HG02970 (cell line): ENCODE results near the gene PDE4B.

Experiments
- ATAC-seq: cut with Tn5 transposase; IDR thresholded peaks from one replicate; pipeline ENCODE4 v1.9.1; 2021; ENCODE audit warnings: mild to moderate bottlenecking, moderate library complexity, moderate number of reproducible peaks; ENCODE audit not compliant: unreplicated experiment, low FRiP score

The PDE4B gene

GRCh38 chr1:65792669-65793358 is at the start of gene PDE4B:
Gene PDE4B (plus strand): TSS chr1:65792895.
- no peak for ATAC-seq

GRCh38 chr1:65744731-65745130 is 48.0 kb upstream of the PDE4B start:
- ATAC-seq, result no peak

GRCh38 chr1:65751961-65752360 is 40.7 kb upstream of the PDE4B start:
- ATAC-seq, result no peak

GRCh38 chr1:65756616-65757015 is 36.1 kb upstream of the PDE4B start:
- no peak for ATAC-seq

GRCh38 chr1:65757531-65757930 is 35.2 kb upstream of the PDE4B start:
- no peak for ATAC-seq

GRCh38 chr1:65758128-65758527 is 34.6 kb upstream of the PDE4B start:
- ATAC-seq, result no peak

GRCh38 chr1:65759516-65759915 is 33.2 kb upstream of the PDE4B start:
- no peak for ATAC-seq

GRCh38 chr1:65762081-65762862 is 30.4 kb upstream of the PDE4B start:
- ATAC-seq, result no peak

- no peak for ATAC-seq
Observed at GRCh38 chr1:65764052-65764451, 28.6 kb upstream of the PDE4B start.

GRCh38 chr1:65765631-65766030 is 27.1 kb upstream of the PDE4B start:
- no peak for ATAC-seq

- no peak for ATAC-seq
Observed at GRCh38 chr1:65769636-65770035, 23.1 kb upstream of the PDE4B start.

- ATAC-seq, result no peak
Observed at GRCh38 chr1:65772607-65773006, 20.1 kb upstream of the PDE4B start.

GRCh38 chr1:65773391-65774123 is 19.1 kb upstream of the PDE4B start:
- no peak for ATAC-seq

- no peak for ATAC-seq
Observed at GRCh38 chr1:65788762-65789161, 3.9 kb upstream of the PDE4B start.

GRCh38 chr1:65791396-65791795 is 1.3 kb upstream of the PDE4B start:
- no peak for ATAC-seq

- no peak for ATAC-seq
Observed at GRCh38 chr1:65791801-65792668, 660 bp upstream of the PDE4B start.

- ATAC-seq, result no peak
Observed at GRCh38 chr1:65793359-65793732, 651 bp downstream of the PDE4B start.

- no peak for ATAC-seq
Observed at GRCh38 chr1:65795311-65795710, 2.6 kb downstream of the PDE4B start.

GRCh38 chr1:65799601-65800000 is 6.9 kb downstream of the PDE4B start:
- no peak for ATAC-seq

GRCh38 chr1:65804584-65804983 is 11.9 kb downstream of the PDE4B start:
- ATAC-seq, result no peak
